Right atrium auricular region (tissue), 2 donors: ENCODE measurements around the gene ADGRV1. TPM values are rescaled to one million over a fixed set of nuclear protein-coding genes. Genes with fewer than 3 reads are reported as not detected.

Source experiments
- DNase-seq: peaks from one replicate; pipeline ENCODE4 v3.0.0-alpha.2; 2019; ENCODE audit warnings: low spot score
- H3K27ac ChIP-seq, 2 donors: fragments of 200-600 bp; sonication (generic); 1 replicate in 1 of 2; 2 replicates in 1 of 2; pipeline ENCODE4 v1.5.1; 2016 to 2019
- H3K27me3 ChIP-seq, 2 donors: fragments of 200-600 bp; sonication (generic); one replicate each; pipeline versions ENCODE4 v1.5.1 to v1.6.0; 2017 to 2019
- H3K36me3 ChIP-seq: fragments of 200-600 bp; sonication (generic); one replicate; pipeline ENCODE4 v1.5.1; 2016
- H3K4me1 ChIP-seq, 2 donors: fragments of 200-600 bp; sonication (generic); one replicate each; pipeline versions ENCODE4 v1.5.1 to v1.6.0; 2017 to 2019
- H3K4me3 ChIP-seq, 2 donors: fragments of 200-600 bp; sonication (generic); 1 replicate in 1 of 2; 2 replicates in 1 of 2; pipeline ENCODE4 v1.5.1; 2017 to 2019; ENCODE audit warnings: mild to moderate bottlenecking in 1 of 2, moderate library complexity in 1 of 2
- H3K9me3 ChIP-seq, 2 donors: fragments of 200-600 bp; sonication (generic); one replicate each; pipeline ENCODE4 v1.5.1; 2019
- total RNA-seq, 2 donors: library from RNA; depleted of rRNA; stranded (reverse); fragments of >200 nt; gene quantifications; one replicate each; pipeline ENCODE4 v1.1.0, GENCODE V29; 2016
- TF ChIP-seq, protein P1 (sequence below), 2 donors: fragments of 200-600 bp; sonication (generic); IDR thresholded peaks; one replicate each; pipeline ENCODE4 v1.5.1; 2019; ENCODE audit warnings: antibody characterized with exemption in 2 of 2

The ADGRV1 gene
- total RNA-seq, 2 donors from 2014 or later: 1.4 to 1.8 TPM

DNA sequence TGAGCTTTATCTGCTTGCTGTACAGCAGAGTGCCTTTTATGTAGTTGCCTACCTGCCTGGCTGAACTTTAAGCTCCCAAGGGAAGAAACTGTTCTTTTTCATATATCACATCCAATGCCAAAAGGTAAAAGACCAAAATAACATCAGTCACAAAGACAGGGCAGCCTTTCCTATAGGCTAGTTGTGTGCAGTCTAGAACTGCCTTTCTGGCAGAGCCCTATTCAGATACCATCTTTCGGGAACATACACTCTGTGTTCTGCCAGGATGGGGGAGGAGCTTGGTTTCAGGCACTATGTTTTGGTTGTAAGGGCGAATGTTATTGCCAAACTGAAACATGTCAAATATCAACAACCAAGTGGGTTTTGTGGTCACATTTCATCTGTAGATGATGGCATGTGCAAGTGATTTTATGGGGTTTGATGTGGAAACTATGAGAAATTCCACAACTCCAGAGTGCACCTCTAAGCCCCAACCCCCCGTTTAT is 314.5 kb downstream of the ADGRV1 start:
- no peak for DNase-seq
- no peaks in the 10 kb centered on the region for H3K4me1 ChIP-seq
- H3K36me3 ChIP-seq: no peaks in the 10 kb centered on the region
- TF ChIP-seq, protein P1, sequence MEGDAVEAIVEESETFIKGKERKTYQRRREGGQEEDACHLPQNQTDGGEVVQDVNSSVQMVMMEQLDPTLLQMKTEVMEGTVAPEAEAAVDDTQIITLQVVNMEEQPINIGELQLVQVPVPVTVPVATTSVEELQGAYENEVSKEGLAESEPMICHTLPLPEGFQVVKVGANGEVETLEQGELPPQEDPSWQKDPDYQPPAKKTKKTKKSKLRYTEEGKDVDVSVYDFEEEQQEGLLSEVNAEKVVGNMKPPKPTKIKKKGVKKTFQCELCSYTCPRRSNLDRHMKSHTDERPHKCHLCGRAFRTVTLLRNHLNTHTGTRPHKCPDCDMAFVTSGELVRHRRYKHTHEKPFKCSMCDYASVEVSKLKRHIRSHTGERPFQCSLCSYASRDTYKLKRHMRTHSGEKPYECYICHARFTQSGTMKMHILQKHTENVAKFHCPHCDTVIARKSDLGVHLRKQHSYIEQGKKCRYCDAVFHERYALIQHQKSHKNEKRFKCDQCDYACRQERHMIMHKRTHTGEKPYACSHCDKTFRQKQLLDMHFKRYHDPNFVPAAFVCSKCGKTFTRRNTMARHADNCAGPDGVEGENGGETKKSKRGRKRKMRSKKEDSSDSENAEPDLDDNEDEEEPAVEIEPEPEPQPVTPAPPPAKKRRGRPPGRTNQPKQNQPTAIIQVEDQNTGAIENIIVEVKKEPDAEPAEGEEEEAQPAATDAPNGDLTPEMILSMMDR (IDR thresholded peaks at IDR 0.05): no peak
- H3K9me3 ChIP-seq: no peaks in the 10 kb centered on the region
- H3K27me3 ChIP-seq: no peaks in the 10 kb centered on the region
- H3K4me3 ChIP-seq: no peak overlapping the region
- H3K27ac ChIP-seq: no peak overlapping the region

DNA sequence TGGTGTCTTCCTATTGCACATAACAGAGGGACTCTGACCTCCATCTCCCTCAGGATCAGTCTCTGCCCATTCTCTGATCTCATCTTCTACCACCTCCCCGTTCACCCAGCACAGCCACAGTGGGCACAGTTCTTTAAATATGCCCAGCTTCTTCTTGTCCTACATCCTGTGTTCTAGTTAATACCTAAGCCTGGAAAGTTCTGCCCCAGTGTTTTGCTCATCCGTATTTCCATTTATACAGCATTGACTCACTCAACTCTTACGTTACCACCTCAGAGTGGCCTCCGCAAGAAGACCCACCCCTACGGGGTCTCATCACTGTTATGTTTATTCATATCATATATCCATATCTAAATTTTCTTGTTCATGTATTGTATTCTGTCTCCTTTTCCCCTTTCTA is 315.5 kb downstream of the ADGRV1 start:
- Histone ChIP-seq H3K9me3 (no peaks in the 10 kb centered on the region), H3K27me3 (no peaks in the 10 kb centered on the region), H3K27ac (no peak overlapping the region), H3K36me3 (no peaks in the 10 kb centered on the region), H3K4me3 (no peak overlapping the region), H3K4me1 (no peaks in the 10 kb centered on the region)
- TF ChIP-seq, protein P1 (IDR thresholded peaks at IDR 0.05): no peak
- DNase-seq: no peak

DNA sequence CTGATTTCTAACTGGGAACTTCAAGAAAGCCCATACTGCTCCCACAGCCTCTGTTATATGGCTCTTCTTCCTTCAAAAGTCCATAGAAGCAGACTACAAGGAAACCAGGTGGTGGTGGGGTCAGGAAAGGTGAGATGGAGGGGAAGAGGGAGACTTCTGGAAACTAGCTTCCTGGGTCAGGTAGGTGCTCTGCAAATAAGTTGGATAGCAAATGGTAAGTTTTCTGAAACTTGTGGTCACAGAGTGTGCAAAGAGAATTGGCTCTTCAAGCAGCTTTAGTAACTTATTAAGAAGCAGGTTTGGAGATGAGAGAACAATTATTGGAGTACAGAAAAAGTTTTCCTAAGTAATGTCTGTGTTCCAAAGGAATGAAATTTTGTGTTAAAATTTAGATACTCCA is 316.9 kb downstream of the ADGRV1 start:
- TF ChIP-seq, protein P1 (IDR thresholded peaks at IDR 0.05): no peak
- Histone ChIP-seq H3K4me3 (no peak overlapping the region), H3K27ac (no peak overlapping the region), H3K9me3 (no peaks in the 10 kb centered on the region), H3K36me3 (no peaks in the 10 kb centered on the region), H3K4me1 (no peaks in the 10 kb centered on the region), H3K27me3 (no peaks in the 10 kb centered on the region)
- DNase-seq: no peak

DNA sequence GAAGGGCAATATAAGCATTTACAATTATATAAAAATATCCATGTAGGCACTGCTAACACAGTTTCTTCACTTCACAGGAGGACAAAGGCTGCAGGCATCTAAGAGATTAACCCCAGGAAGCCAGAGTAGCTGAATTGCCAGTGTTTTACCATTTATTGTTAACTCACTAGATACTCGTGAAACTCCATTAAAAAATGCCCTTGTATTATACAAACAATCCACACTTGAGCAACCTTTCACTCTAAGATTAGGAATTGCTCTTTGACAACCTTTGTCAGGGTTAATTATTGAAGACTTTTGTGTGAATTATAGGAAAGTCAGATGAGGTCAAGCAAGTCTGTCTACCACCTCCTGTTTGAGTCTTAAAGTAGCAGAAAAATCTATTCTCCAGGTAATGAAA is 317.8 kb downstream of the ADGRV1 start:
- no peak for DNase-seq
- no peaks in the 10 kb centered on the region for H3K36me3 ChIP-seq
- no peaks in the 10 kb centered on the region for H3K27me3 ChIP-seq
- no peak overlapping the region for H3K4me3 ChIP-seq
- no peaks in the 10 kb centered on the region for H3K4me1 ChIP-seq
- no peaks in the 10 kb centered on the region for H3K9me3 ChIP-seq
- H3K27ac ChIP-seq: no peak overlapping the region
- TF ChIP-seq, protein P1 (IDR thresholded peaks at IDR 0.05): no peak

GRCh38 chr5:90877049-90877448 is 318.5 kb downstream of the ADGRV1 start:
- DNase-seq: no peak
- no peaks in the 10 kb centered on the region for H3K9me3 ChIP-seq
- no peak overlapping the region for H3K27ac ChIP-seq
- no peaks in the 10 kb centered on the region for H3K4me1 ChIP-seq
- H3K27me3 ChIP-seq: no peaks in the 10 kb centered on the region
- H3K36me3 ChIP-seq: no peaks in the 10 kb centered on the region
- TF ChIP-seq, protein P1 (IDR thresholded peaks at IDR 0.05): no peak
- no peak overlapping the region for H3K4me3 ChIP-seq

DNA sequence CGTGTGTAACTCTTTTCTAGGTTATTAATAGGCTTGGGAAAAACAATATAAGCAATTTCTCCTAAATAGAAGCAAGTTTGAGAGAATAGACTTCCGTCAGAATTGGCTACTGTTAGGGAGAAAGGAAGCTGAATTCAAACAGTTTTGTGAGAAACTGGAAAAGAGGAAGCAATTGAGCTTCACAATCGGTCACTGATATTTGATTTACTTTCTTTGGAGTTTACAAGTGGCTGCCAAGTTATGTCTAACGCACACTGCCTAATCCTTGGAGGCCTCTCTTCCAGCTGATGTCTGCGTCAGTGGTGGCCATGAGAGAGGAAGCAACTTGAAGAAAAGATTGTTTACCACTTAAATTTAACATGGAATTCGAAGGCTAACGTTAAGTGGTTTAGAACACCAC is 319.5 kb downstream of the ADGRV1 start:
- Histone ChIP-seq H3K4me3 (no peak overlapping the region), H3K4me1 (no peaks in the 10 kb centered on the region), H3K27me3 (no peaks in the 10 kb centered on the region), H3K27ac (peak overlapping the region; percentile 0 to 68), H3K36me3 (no peaks in the 10 kb centered on the region), H3K9me3 (no peaks in the 10 kb centered on the region)
- no peak for DNase-seq
- TF ChIP-seq, protein P1 (IDR thresholded peaks at IDR 0.05): no peak
